Cardiac fibroblast (primary cell): ENCODE measurements around the gene CCR5.

Experiments used
- DNase-seq, 2 donors: peaks; one replicate each; pipeline versions ENCODE4 v3.0.0 to v3.0.0-alpha.2; 2010; ENCODE audit warnings: low read depth in 2 of 2
- H3K4me3 ChIP-seq, 2 donors: replicated peaks in 1 of 2; 1 replicate in 1 of 2; 2 replicates in 1 of 2; pipeline ENCODE4 v1.5.1; 2011; ENCODE audit warnings: low read depth in 2 of 2, low read length in 2 of 2, mild to moderate bottlenecking in 2 of 2, moderate library complexity in 1 of 2
- CTCF ChIP-seq: IDR thresholded peaks from one replicate; pipeline ENCODE4 v1.5.1; 2011; ENCODE audit warnings: low read depth, mild to moderate bottlenecking, low read length, inconsistent platforms

CCR5 gene

GRCh38 chr3:46393554-46394434 lies 23.0 kb downstream of the CCR5 start:
- DNase-seq: peak; percentile 16 to 21
- TF ChIP-seq CTCF: no peak
- H3K4me3 ChIP-seq: no peak overlapping the region

DNA sequence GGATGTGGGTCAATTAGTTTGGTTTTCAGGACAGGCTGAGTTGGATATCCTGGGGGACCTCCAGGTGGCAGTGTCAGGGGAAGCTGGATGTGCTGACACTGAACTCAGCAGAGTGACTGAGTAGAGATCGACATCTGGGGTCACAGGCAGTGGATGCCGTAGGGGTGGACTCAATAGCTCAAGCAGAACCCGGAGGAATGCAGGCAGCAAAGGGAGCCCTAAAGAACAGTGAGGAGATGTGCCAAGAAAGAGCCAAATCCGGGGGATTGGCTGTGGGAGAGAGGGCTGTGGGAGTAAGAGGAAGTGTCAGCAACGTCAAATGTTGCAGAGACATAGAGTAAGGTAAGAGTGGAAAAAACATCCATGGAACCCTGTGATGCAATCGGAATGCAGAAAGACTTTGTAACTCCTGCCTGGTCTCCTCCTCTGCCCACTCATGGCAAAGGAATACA lies 24.5 kb downstream of the CCR5 start:
- DNase-seq: peak; percentile 23 to 76
- peak; percentile 33 for TF ChIP-seq CTCF
- H3K4me3 ChIP-seq: no peak overlapping the region

DNA sequence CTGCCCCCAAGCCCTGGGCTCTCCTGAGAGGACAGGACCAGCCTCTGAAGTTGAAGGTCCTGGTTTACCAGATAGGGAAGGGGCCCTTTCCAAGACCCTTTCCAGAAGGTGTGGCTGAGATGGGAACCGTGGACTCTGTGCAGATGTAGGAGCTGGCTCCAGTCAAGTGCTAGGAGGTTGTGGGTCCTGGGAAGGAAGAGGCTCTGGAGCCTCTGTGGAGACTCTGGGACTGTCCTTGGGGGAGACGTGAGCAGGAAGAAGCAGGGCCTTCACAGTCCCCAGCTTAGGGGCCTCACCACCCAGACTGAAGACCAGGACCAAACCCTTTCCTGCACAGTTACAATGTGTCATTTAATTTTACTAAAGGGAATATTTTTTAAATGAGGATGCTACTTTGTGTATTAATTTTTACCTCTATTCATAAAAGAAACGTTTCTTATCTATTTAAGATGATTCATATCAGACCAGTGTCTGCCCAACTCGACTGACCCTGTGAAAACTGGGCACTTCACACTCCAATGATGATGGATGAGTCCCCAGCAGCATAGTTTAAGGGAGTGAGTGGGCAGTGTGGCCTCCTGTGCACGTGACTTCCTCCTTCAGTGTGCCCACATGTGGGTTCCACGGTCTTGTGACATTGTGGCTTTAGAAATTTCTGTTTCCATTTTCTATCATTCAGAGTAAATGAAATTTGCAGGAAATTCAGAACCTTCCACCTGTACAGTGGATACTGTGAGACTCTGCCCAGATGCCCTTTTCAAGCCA lies 25.2 kb downstream of the CCR5 start:
- no peak for TF ChIP-seq CTCF
- DNase-seq: no peak
- no peak overlapping the region for H3K4me3 ChIP-seq

GRCh38 chr3:46397111-46397510 lies 26.4 kb downstream of the CCR5 start:
- TF ChIP-seq CTCF: no peak
- no peak overlapping the region for H3K4me3 ChIP-seq
- no peak for DNase-seq

GRCh38 chr3:46398186-46398955 lies 27.6 kb downstream of the CCR5 start:
- DNase-seq: no peak
- H3K4me3 ChIP-seq: no peak overlapping the region
- TF ChIP-seq CTCF: no peak

DNA sequence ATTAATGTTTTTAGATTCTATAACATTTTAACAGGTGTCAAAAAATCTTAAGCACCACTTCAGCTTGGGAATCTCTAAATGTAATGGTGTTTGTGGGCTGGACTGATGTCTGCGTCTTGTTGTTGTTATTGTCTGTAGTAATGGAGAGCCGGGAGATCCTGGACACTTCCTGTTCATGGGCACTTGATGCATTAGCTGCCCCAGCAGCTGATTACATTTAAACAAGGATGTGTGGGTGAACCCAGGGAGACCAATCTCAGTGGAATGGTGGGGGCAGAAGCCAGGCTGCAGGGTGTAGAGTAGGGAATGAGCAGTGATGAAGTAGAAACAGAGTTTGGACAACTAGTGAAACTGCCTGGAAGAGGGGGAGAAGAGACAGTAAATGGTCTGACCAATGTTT lies 28.4 kb downstream of the CCR5 start:
- no peak overlapping the region for H3K4me3 ChIP-seq
- TF ChIP-seq CTCF: no peak
- DNase-seq: no peak
